ENCODE measurements around the gene DUSP8.
A peak's percentile ranks its signal among the peaks of the same experiment; 100 is the strongest.
"Not testable (repeated sequence)": the region's sequence is repeated elsewhere in the genome, so short reads cannot be mapped to it uniquely, and the experiment has no call there.

Gene DUSP8

GRCh38 chr11:1586699-1587098 is 14.6 kb upstream of the DUSP8 start:
- DNase-seq: no peak

GRCh38 chr11:1584661-1585370 is 12.7 kb upstream of the DUSP8 start, which contains the start of gene KRTAP5-1:
Gene KRTAP5-1, minus strand, starts transcription at chr11:1585283. Its CDS starts 34 bp downstream, at chr11:1585249.
- DNase-seq: not testable (repeated sequence)

- DNase-seq: not testable (repeated sequence)
Observed at GRCh38 chr11:1582909-1583308, 10.8 kb upstream of the DUSP8 start.

- no peak for DNase-seq
Observed at GRCh38 chr11:1581976-1582375, 9.9 kb upstream of the DUSP8 start.

- no peak for DNase-seq
Observed at GRCh38 chr11:1576825-1577224, 4.8 kb upstream of the DUSP8 start.

- DNase-seq: not testable (repeated sequence)
Observed at GRCh38 chr11:1575756-1576155, 3.7 kb upstream of the DUSP8 start.

- DNase-seq: no peak
Observed at GRCh38 chr11:1574933-1575242, 2.8 kb upstream of the DUSP8 start.

- peak; percentile 34 for DNase-seq
Observed at GRCh38 chr11:1574238-1574932, 2.3 kb upstream of the DUSP8 start.

GRCh38 chr11:1573903-1574237 is 1.8 kb upstream of the DUSP8 start:
- no peak for DNase-seq

GRCh38 chr11:1573077-1573902 is 1.2 kb upstream of the DUSP8 start:
- DNase-seq: no peak

GRCh38 chr11:1571760-1572196 is 293 bp downstream of the DUSP8 start:
- DNase-seq: no peak

GRCh38 chr11:1570896-1571759 is 943 bp downstream of the DUSP8 start:
- DNase-seq: peak; percentile 37

- DNase-seq: no peak
Observed at GRCh38 chr11:1570531-1570895, 1.6 kb downstream of the DUSP8 start.

GRCh38 chr11:1570001-1570453 is 2.0 kb downstream of the DUSP8 start:
- DNase-seq: no peak

GRCh38 chr11:1569251-1569780 is 2.8 kb downstream of the DUSP8 start:
- no peak for DNase-seq

GRCh38 chr11:1568441-1568911 is 3.6 kb downstream of the DUSP8 start:
- DNase-seq: no peak

- no peak for DNase-seq
Observed at GRCh38 chr11:1567721-1568100, 4.4 kb downstream of the DUSP8 start.

GRCh38 chr11:1567052-1567720 is 4.9 kb downstream of the DUSP8 start:
- no peak for DNase-seq

GRCh38 chr11:1566381-1567051 is 5.6 kb downstream of the DUSP8 start:
- DNase-seq: no peak

- no peak for DNase-seq
Observed at GRCh38 chr11:1565904-1566247, 6.2 kb downstream of the DUSP8 start.

Data from fibroblast of skin of scalp (primary cell).